CD4-positive, alpha-beta memory T cell (primary cell): ENCODE measurements around the gene PDHX. TPM values are rescaled to one million over a fixed set of nuclear protein-coding genes. Genes with fewer than 3 reads are reported as not detected.

Source experiments
- CTCF ChIA-PET: fragments of 350-600 bp; sonication (Branson Sonifier 250); formaldehyde crosslinking; loops from one replicate; lab custom pipeline; 2021; ENCODE audit warnings: inconsistent platforms; ENCODE audit not compliant: partially characterized antibody; lab: Charles Lee
- POLR2A ChIA-PET: fragments of 350-600 bp; sonication (Branson Sonifier 250); formaldehyde crosslinking; loops from one replicate; lab custom pipeline; 2021; ENCODE audit not compliant: partially characterized antibody; lab: Charles Lee
- DNase-seq, 5 donors: peaks; one replicate each; pipeline versions ENCODE4 v3.0.0 to v3.0.0-alpha.2; 2020 to 2022; ENCODE audit warnings: mixed read lengths in 1 of 5
- H3K27ac ChIP-seq: one replicate; pipeline ENCODE4 v1.7.0; 2013; ENCODE audit warnings: low read depth, low read length
- H3K27me3 ChIP-seq: 2 replicates; pipeline ENCODE4 v1.7.0; 2013; ENCODE audit warnings: mild to moderate bottlenecking, low read length, moderate library complexity; ENCODE audit not compliant: insufficient read depth
- H3K36me3 ChIP-seq: 2 replicates; pipeline ENCODE4 v1.7.0; 2013; ENCODE audit warnings: mild to moderate bottlenecking, low read length, moderate library complexity; ENCODE audit not compliant: insufficient read depth
- H3K4me1 ChIP-seq: 2 replicates; pipeline ENCODE4 v1.7.0; 2013; ENCODE audit warnings: mild to moderate bottlenecking, low read length, moderate library complexity; ENCODE audit not compliant: insufficient read depth
- H3K4me3 ChIP-seq, 2 donors: one replicate each; pipeline ENCODE4 v1.7.0; 2013; ENCODE audit warnings: low read length in 2 of 2, mild to moderate bottlenecking in 1 of 2
- H3K9me3 ChIP-seq, 2 donors: one replicate each; pipeline ENCODE4 v1.7.0; 2013; ENCODE audit warnings: low read length in 2 of 2, control low read depth in 1 of 2; ENCODE audit not compliant: control insufficient read depth in 1 of 2
- H3K27ac Mint-ChIP-seq, 7 donors: one replicate each; pipeline ENCODE4 v1.8.0; 2020 to 2021; ENCODE audit warnings: mixed read lengths in 7 of 7, mild to moderate bottlenecking in 6 of 7, inconsistent platforms in 3 of 7, moderate library complexity in 3 of 7
- H3K27me3 Mint-ChIP-seq, 2 donors: one replicate each; pipeline ENCODE4 v1.8.0; 2020 to 2021; ENCODE audit warnings: mixed read lengths in 2 of 2
- H3K36me3 Mint-ChIP-seq, 2 donors: one replicate each; pipeline ENCODE4 v1.8.0; 2020 to 2021; ENCODE audit warnings: mixed read lengths in 2 of 2, inconsistent platforms in 1 of 2, mild to moderate bottlenecking in 1 of 2
- H3K4me1 Mint-ChIP-seq, 4 donors: one replicate each; pipeline ENCODE4 v1.8.0; 2020 to 2021; ENCODE audit warnings: mixed read lengths in 4 of 4, mild to moderate bottlenecking in 1 of 4
- H3K4me3 Mint-ChIP-seq, 8 donors: one replicate each; pipeline ENCODE4 v1.8.0; 2020 to 2021; ENCODE audit warnings: mixed read lengths in 8 of 8, mild to moderate bottlenecking in 7 of 8, moderate library complexity in 6 of 8, inconsistent platforms in 3 of 8
- H3K9me3 Mint-ChIP-seq, 8 donors: one replicate each; pipeline ENCODE4 v1.8.0; 2020 to 2021; ENCODE audit warnings: mixed read lengths in 8 of 8, mild to moderate bottlenecking in 5 of 8, inconsistent platforms in 3 of 8, moderate library complexity in 1 of 8
- intact Hi-C: fragments of 100-400 bp; cut with micrococcal nuclease; formaldehyde crosslinking; loops from one replicate; pipeline ENCODE4 v1.15.1; 2023
- polyA plus RNA-seq, 2 donors: library from polyadenylated mRNA; unstranded; fragments of 300-500 nt; fragmentation: Illumina TruSeq; gene quantifications; one replicate each; pipeline ENCODE4 v1.2.3, GENCODE V29; 2021
- total RNA-seq, 2 experiments: library from RNA; stranded (reverse); gene quantifications; one replicate each; pipeline ENCODE4 v1.2.3, GENCODE V29; 2021

Gene PDHX
- total and polyA plus RNA-seq, 4 experiments from 2014 or later = 17.6 to 43.5 (median 29.8) TPM

- intact Hi-C loops = no loop called here
- H3K27me3 ChIP-seq = no peaks in the 10 kb centered on the region
- H3K4me3 ChIP-seq = no peak overlapping the region
- no peak overlapping the region for H3K27ac ChIP-seq
- no peak for DNase-seq
- no peaks in the 10 kb centered on the region for H3K9me3 ChIP-seq
- POLR2A ChIA-PET = interaction anchor here (0.7 kb wide), 1 partner anchor 164 kb away, joined by 3 read pairs; no protein-coding TSS in a partner anchor
- Mint-ChIP-seq H3K27ac (no peak overlapping the region), H3K27me3 (no peaks in the 10 kb centered on the region), H3K4me3 (no peak overlapping the region), H3K9me3 (peaks cover 0 to under 1% (median 0%) of the 10 kb centered on the region in 8 donors), H3K4me1 (peaks cover 19 to 33% (median 26%) of the 10 kb centered on the region in 4 donors), H3K36me3 (peaks cover 0 to 3% of the 10 kb centered on the region in 2 donors)
- CTCF ChIA-PET = interaction anchor here (1.5 kb wide), 1 partner anchor 468 kb away, joined by 3 read pairs; no protein-coding TSS in a partner anchor
- peaks cover 14% of the 10 kb centered on the region for H3K4me1 ChIP-seq
- H3K36me3 ChIP-seq = no peaks in the 10 kb centered on the region
These were observed 4.7 kb downstream of the PDHX start for GRCh38 chr11:34921156-34921555.

GRCh38 chr11:34924714-34925113 lies 8.3 kb downstream of the PDHX start:
- Mint-ChIP-seq H3K4me3 (no peak overlapping the region), H3K27ac (peak overlapping the region in 2 of 7 donors; percentile 18 to 60), H3K36me3 (peaks cover 0 to 2% of the 10 kb centered on the region in 2 donors), H3K9me3 (no peaks in the 10 kb centered on the region), H3K27me3 (no peaks in the 10 kb centered on the region), H3K4me1 (peaks cover 4 to 22% (median 11%) of the 10 kb centered on the region in 4 donors)
- DNase-seq = no peak
- intact Hi-C loops = no loop called here
- no peaks in the 10 kb centered on the region for H3K27me3 ChIP-seq
- no peak overlapping the region for H3K27ac ChIP-seq
- H3K4me1 ChIP-seq = no peaks in the 10 kb centered on the region
- H3K36me3 ChIP-seq = no peaks in the 10 kb centered on the region
- no peaks in the 10 kb centered on the region for H3K9me3 ChIP-seq
- POLR2A ChIA-PET = interaction anchor here (0.6 to 1.1 kb wide), 2 partner anchors 9 to 239 kb away, joined by 3 read pairs; no protein-coding TSS in a partner anchor
- CTCF ChIA-PET = interaction anchor here (0.7 to 7.4 kb wide), 23 partner anchors 8 to 565 kb away, joined by 3 to 158 read pairs (median 4); partner anchors contain the start of genes APIP and PDHX
- no peak overlapping the region for H3K4me3 ChIP-seq

- DNase-seq = peak in 4 of 5 donors; percentile 49 to 57 (median 54)
- ChIA-PET POLR2A (interaction anchor here (0.6 to 1.2 kb wide), 4 partner anchors 379 to 561 kb away, joined by 3 to 6 read pairs (median 4); no protein-coding TSS in a partner anchor), CTCF (interaction anchor here (0.7 to 7.4 kb wide), 34 partner anchors 8 to 563 kb away, joined by 3 to 158 read pairs (median 4); partner anchors contain the start of gene ELF5)
- no peaks in the 10 kb centered on the region for H3K27me3 ChIP-seq
- peaks cover 0 to 4% of the 10 kb centered on the region in 2 donors for H3K36me3 Mint-ChIP-seq
- intact Hi-C loops = loop anchor here (1.0 to 2.0 kb wide), 6 partner anchors 73 to 559 kb away; no protein-coding TSS in a partner anchor
- no peaks in the 10 kb centered on the region for H3K27me3 Mint-ChIP-seq
- H3K9me3 Mint-ChIP-seq = no peaks in the 10 kb centered on the region
- H3K9me3 ChIP-seq = no peaks in the 10 kb centered on the region
- H3K27ac Mint-ChIP-seq = peak overlapping the region in 1 of 7 donors; percentile 78
- no peak overlapping the region for H3K4me3 ChIP-seq
- H3K4me3 Mint-ChIP-seq = no peak overlapping the region
- peaks cover 8 to 25% (median 15%) of the 10 kb centered on the region in 4 donors for H3K4me1 Mint-ChIP-seq
- H3K36me3 ChIP-seq = no peaks in the 10 kb centered on the region
- H3K4me1 ChIP-seq = no peaks in the 10 kb centered on the region
- no peak overlapping the region for H3K27ac ChIP-seq
These were observed 9.8 kb downstream of the PDHX start for GRCh38 chr11:34926101-34926830.

- intact Hi-C loops = loop anchor here (1.0 to 2.0 kb wide), 6 partner anchors 72 to 559 kb away; no protein-coding TSS in a partner anchor
- H3K27ac Mint-ChIP-seq = no peak overlapping the region
- peaks cover 4 to 8% of the 10 kb centered on the region in 2 donors for H3K36me3 Mint-ChIP-seq
These were observed 10.4 kb downstream of the PDHX start for GRCh38 chr11:34926831-34927132.

GRCh38 chr11:34928268-34928959 lies 12.0 kb downstream of the PDHX start:
- no peak overlapping the region for H3K4me3 Mint-ChIP-seq
- H3K9me3 ChIP-seq = no peaks in the 10 kb centered on the region
- H3K9me3 Mint-ChIP-seq = no peaks in the 10 kb centered on the region
- H3K27me3 ChIP-seq = no peaks in the 10 kb centered on the region
- intact Hi-C loops = no loop called here
- no peak overlapping the region for H3K27ac Mint-ChIP-seq
- peaks cover 13 to 18% of the 10 kb centered on the region in 2 donors for H3K36me3 Mint-ChIP-seq
- no peaks in the 10 kb centered on the region for H3K4me1 ChIP-seq
- H3K36me3 ChIP-seq = peaks cover 5% of the 10 kb centered on the region
- DNase-seq = no peak
- POLR2A ChIA-PET = no interaction called here
- no peak overlapping the region for H3K4me3 ChIP-seq
- peaks cover 4 to 25% (median 12%) of the 10 kb centered on the region in 4 donors for H3K4me1 Mint-ChIP-seq
- H3K27ac ChIP-seq = no peak overlapping the region
- no peaks in the 10 kb centered on the region for H3K27me3 Mint-ChIP-seq
- CTCF ChIA-PET = interaction anchor here (0.8 to 7.4 kb wide), 5 partner anchors 13 to 557 kb away, joined by 3 to 158 read pairs (median 8); no protein-coding TSS in a partner anchor

More at GRCh38 chr11:34926831-34927132, 10.4 kb downstream of the PDHX start:
- DNase-seq = no peak
- H3K27me3 Mint-ChIP-seq = no peaks in the 10 kb centered on the region
- CTCF ChIA-PET = interaction anchor here (0.7 to 7.4 kb wide), 31 partner anchors 8 to 563 kb away, joined by 3 to 158 read pairs (median 4); partner anchors contain the start of gene ELF5
- H3K9me3 Mint-ChIP-seq = no peaks in the 10 kb centered on the region
- Histone ChIP-seq H3K36me3 (no peaks in the 10 kb centered on the region), H3K27me3 (no peaks in the 10 kb centered on the region), H3K4me1 (no peaks in the 10 kb centered on the region), H3K9me3 (no peaks in the 10 kb centered on the region), H3K4me3 (no peak overlapping the region), H3K27ac (no peak overlapping the region)
- POLR2A ChIA-PET = interaction anchor here (0.6 to 1.2 kb wide), 4 partner anchors 379 to 560 kb away, joined by 3 to 6 read pairs (median 4); no protein-coding TSS in a partner anchor
- H3K4me3 Mint-ChIP-seq = no peak overlapping the region
- H3K4me1 Mint-ChIP-seq = peaks cover 8 to 25% (median 15%) of the 10 kb centered on the region in 4 donors

GRCh38 chr11:34928960-34929680 lies 12.7 kb downstream of the PDHX start:
- no peak for DNase-seq
- ChIA-PET POLR2A (no interaction called here), CTCF (interaction anchor here (0.8 to 7.4 kb wide), 5 partner anchors 12 to 556 kb away, joined by 3 to 158 read pairs (median 8); no protein-coding TSS in a partner anchor)
- H3K27me3 ChIP-seq = no peaks in the 10 kb centered on the region
- H3K27ac ChIP-seq = no peak overlapping the region
- Mint-ChIP-seq H3K36me3 (peaks cover 16 to 23% of the 10 kb centered on the region in 2 donors), H3K27ac (peak overlapping the region in 1 of 7 donors; percentile 77), H3K4me3 (no peak overlapping the region), H3K27me3 (no peaks in the 10 kb centered on the region), H3K9me3 (no peaks in the 10 kb centered on the region), H3K4me1 (peaks cover 4 to 21% (median 11%) of the 10 kb centered on the region in 4 donors)
- intact Hi-C loops = no loop called here
- H3K4me1 ChIP-seq = no peaks in the 10 kb centered on the region
- no peak overlapping the region for H3K4me3 ChIP-seq
- H3K9me3 ChIP-seq = no peaks in the 10 kb centered on the region
- H3K36me3 ChIP-seq = peaks cover 5% of the 10 kb centered on the region
